ENCODE results near the gene ARMCX4. TPM values are rescaled to one million over a fixed set of nuclear protein-coding genes. Genes with fewer than 3 reads are reported as not detected.
A peak's percentile ranks its signal among the peaks of the same experiment; 100 is the strongest.

ARMCX4 gene
- total and polyA plus RNA-seq, 12 donors = 7.2 to 52.0 (median 18.9) TPM

- Histone ChIP-seq H3K36me3 (replicated peaks in 1 of 2) (no peaks in the 10 kb centered on the region), H3K27ac (peak overlapping the region in 1 of 5 donors; percentile 2), H3K4me3 (no peak overlapping the region), H3K9me3 (replicated peaks in 1 of 3) (no peaks in the 10 kb centered on the region), H3K4me1 (replicated peaks in 1 of 2) (no peaks in the 10 kb centered on the region), H3K27me3 (no peaks in the 10 kb centered on the region)
- 39 to 78% (median 49%) methylated on average over 2 of the region's 2 CpGs for WGBS, 4 donors
- peak in 3 of 7 donors; percentile 11 to 84 (median 75) for DNase-seq
- intact Hi-C loops (cut with DNase I) = no loop called here
- TF ChIP-seq CTCF (IDR thresholded peaks at IDR 0.05) = no peak
- TF ChIP-seq POLR2A (IDR thresholded peaks at IDR 0.05) = no peak
Measured at GRCh38 chrX:101450961-101451360, 34.3 kb upstream of the ARMCX4 start.

DNA sequence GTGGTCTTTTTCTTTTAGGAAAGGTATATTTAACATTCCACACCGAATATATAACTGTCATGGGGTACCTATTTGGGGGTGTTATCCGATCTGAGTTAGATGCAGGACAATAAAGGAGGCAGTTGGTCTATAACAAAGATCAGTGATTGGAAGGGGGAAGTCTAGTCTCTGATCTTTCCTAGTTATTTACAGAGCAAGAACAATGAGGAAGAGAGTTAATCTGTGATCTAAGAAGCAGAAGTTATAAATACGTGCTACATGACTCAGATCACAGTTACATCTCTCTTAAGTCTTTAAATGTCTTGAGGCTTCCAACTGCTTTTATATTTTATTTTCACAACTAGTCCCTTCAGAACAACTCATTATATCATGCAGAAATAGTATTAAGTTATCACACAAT lies 33.2 kb upstream of the ARMCX4 start:
- no peak for DNase-seq
- H3K36me3 ChIP-seq (replicated peaks in 1 of 2) = no peaks in the 10 kb centered on the region
- no peak overlapping the region for H3K4me3 ChIP-seq
- no peak overlapping the region for H3K27ac ChIP-seq
- 66 to 87% (median 73%) methylated on average over 3 of the region's 3 CpGs for WGBS, 4 donors
- intact Hi-C loops (cut with DNase I) = no loop called here
- H3K27me3 ChIP-seq = no peaks in the 10 kb centered on the region
- TF ChIP-seq POLR2A (IDR thresholded peaks at IDR 0.05) (no peak), CTCF (IDR thresholded peaks at IDR 0.05) (no peak)
- no peaks in the 10 kb centered on the region for H3K9me3 ChIP-seq (replicated peaks in 1 of 3)
- H3K4me1 ChIP-seq (replicated peaks in 1 of 2) = no peaks in the 10 kb centered on the region

GRCh38 chrX:101460669-101461068 lies 24.6 kb upstream of the ARMCX4 start:
- Histone ChIP-seq H3K4me1 (replicated peaks in 1 of 2) (no peaks in the 10 kb centered on the region), H3K4me3 (no peak overlapping the region), H3K27me3 (no peaks in the 10 kb centered on the region), H3K9me3 (replicated peaks in 1 of 3) (no peaks in the 10 kb centered on the region), H3K36me3 (replicated peaks in 1 of 2) (no peaks in the 10 kb centered on the region), H3K27ac (no peak overlapping the region)
- no peak for DNase-seq
- WGBS, 4 donors = 48 to 78% (median 51%) methylated on average over 1 of the region's 1 CpG
- no peak for TF ChIP-seq CTCF (IDR thresholded peaks at IDR 0.05)
- TF ChIP-seq POLR2A (IDR thresholded peaks at IDR 0.05) = no peak
- intact Hi-C loops (cut with DNase I) = no loop called here

DNA sequence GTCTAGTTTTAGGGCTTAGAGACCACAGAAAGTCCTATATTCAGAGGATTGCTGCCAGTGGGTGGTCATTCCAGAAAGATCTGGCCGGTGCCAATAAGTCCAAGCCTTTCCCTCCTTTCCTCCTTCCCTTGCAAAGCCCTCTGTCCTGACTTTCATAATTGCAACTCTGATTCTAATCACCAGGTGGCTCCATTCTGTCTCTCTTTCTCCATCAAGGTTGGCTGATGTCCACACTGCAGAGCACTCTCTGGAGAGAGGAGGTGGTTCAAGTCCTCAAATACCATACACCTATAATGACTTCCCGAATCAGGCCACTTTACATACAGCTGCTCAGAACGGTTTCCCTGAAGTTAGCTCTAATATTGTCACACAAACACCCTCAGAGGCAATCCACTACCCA lies 22.4 kb upstream of the ARMCX4 start:
- Histone ChIP-seq H3K27ac (no peak overlapping the region), H3K4me3 (no peak overlapping the region), H3K36me3 (replicated peaks in 1 of 2) (no peaks in the 10 kb centered on the region), H3K9me3 (replicated peaks in 1 of 3) (no peaks in the 10 kb centered on the region), H3K27me3 (no peaks in the 10 kb centered on the region), H3K4me1 (replicated peaks in 1 of 2) (no peaks in the 10 kb centered on the region)
- intact Hi-C loops (cut with DNase I) = no loop called here
- 51 to 88% (median 63%) methylated on average over 3 of the region's 3 CpGs for WGBS, 4 donors
- peak in 5 of 6 experiments; percentile 25 to 49 (median 42) for TF ChIP-seq CTCF (IDR thresholded peaks at IDR 0.05)
- no peak for TF ChIP-seq POLR2A (IDR thresholded peaks at IDR 0.05)
- peak in 4 of 7 donors; percentile 24 to 38 (median 29) for DNase-seq

Data from adrenal gland (tissue), 12 donors.